MCF 10A (cell line): ENCODE measurements around the gene USP47. TPM values are rescaled to one million over a fixed set of nuclear protein-coding genes. Genes with fewer than 3 reads are reported as not detected.
A peak's percentile ranks its signal among the peaks of the same experiment; 100 is the strongest.

Experiments
- BruUV-seq: library from RNA; stranded (reverse); fragments of 400-500 nt; replicated peaks from 2 replicates; lab custom pipeline; 2021; lab: Mats Ljungman, UMichigan
- CTCF ChIA-PET: fragments of 300-600 bp; sonication (Branson Sonifier 250); formaldehyde crosslinking; extraction: SDS; loops from one replicate; lab custom pipeline; 2021; ENCODE audit warnings: antibody characterized with exemption, inconsistent platforms; lab: Yijun Ruan, JAX
- POLR2A ChIA-PET: fragments of 300-600, 350-650 bp; sonication (Branson Sonifier 250); formaldehyde crosslinking; extraction: SDS; loops from one replicate; lab custom pipeline; 2020; ENCODE audit warnings: antibody characterized with exemption, inconsistent platforms; lab: Yijun Ruan, JAX
- DNase-seq: peaks from one replicate; pipeline ENCODE4 v3.0.0-alpha.2; 2018; ENCODE audit not compliant: unreplicated experiment
- H3K27ac Mint-ChIP-seq: one replicate; pipeline ENCODE4 v1.8.0; 2022; ENCODE audit warnings: mild to moderate bottlenecking, low read depth, mixed read lengths; ENCODE audit not compliant: unreplicated experiment
- H3K27me3 Mint-ChIP-seq: one replicate; pipeline ENCODE4 v1.8.0; 2022; ENCODE audit warnings: mixed read lengths; ENCODE audit not compliant: insufficient read depth, unreplicated experiment
- H3K36me3 Mint-ChIP-seq: one replicate; pipeline ENCODE4 v1.8.0; 2022; ENCODE audit warnings: mild to moderate bottlenecking, moderate library complexity, mixed read lengths; ENCODE audit not compliant: insufficient read depth, unreplicated experiment
- H3K4me1 Mint-ChIP-seq: one replicate; pipeline ENCODE4 v1.8.0; 2022; ENCODE audit warnings: mixed read lengths; ENCODE audit not compliant: insufficient read depth, unreplicated experiment
- H3K4me3 Mint-ChIP-seq: one replicate; pipeline ENCODE4 v1.8.0; 2022; ENCODE audit warnings: mild to moderate bottlenecking, moderate library complexity, mixed read lengths; ENCODE audit not compliant: unreplicated experiment
- H3K9me3 Mint-ChIP-seq: one replicate; pipeline ENCODE4 v1.8.0; 2022; ENCODE audit warnings: mixed read lengths; ENCODE audit not compliant: unreplicated experiment
- intact Hi-C: fragments of 100-400 bp; cut with micrococcal nuclease; formaldehyde crosslinking; loops from 2 replicates; pipeline ENCODE4 v1.14.1; 2022
- total RNA-seq: library from RNA; stranded (reverse); gene quantifications from 2 replicates; pipeline ENCODE4 v1.2.3, GENCODE V29; 2022
- TF ChIP-seq, protein P1 (sequence below): fragments of 200-600 bp; IDR thresholded peaks from one replicate; pipeline ENCODE4 v1.8.0; 2022; ENCODE audit warnings: antibody characterized with exemption, mild to moderate bottlenecking; ENCODE audit not compliant: unreplicated experiment

USP47 gene
- total RNA-seq, 1 experiment from 2014 or later: 41.6 TPM

DNA sequence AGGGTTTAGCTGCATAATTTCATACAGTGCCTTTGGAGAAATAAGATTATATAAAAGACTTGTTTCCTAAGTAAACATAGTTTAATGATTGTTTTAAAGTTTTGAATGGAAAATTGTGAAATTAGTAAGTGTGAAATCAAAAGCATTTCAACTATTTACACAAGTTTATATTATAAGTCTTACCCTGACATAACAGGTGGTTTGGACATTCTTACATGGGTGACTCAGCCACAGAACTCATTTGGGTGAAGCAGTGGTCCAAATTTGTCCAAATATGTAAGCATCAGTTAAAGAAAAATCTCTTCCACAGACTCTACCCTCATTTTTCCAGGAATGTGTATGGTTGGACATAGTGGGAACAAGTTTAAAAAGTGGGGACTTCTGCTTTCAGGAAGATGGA, 68.0 kb downstream of the USP47 start:
- intact Hi-C loops: no loop called here
- ChIA-PET POLR2A (interaction anchor here (1.1 kb wide), 1 partner anchor 33 kb away, joined by 4 read pairs; no protein-coding TSS in a partner anchor), CTCF (no interaction called here)
- H3K36me3 Mint-ChIP-seq: peaks cover 44% of the 10 kb centered on the region
- no peak overlapping the region for H3K4me3 Mint-ChIP-seq
- TF ChIP-seq, protein P1, sequence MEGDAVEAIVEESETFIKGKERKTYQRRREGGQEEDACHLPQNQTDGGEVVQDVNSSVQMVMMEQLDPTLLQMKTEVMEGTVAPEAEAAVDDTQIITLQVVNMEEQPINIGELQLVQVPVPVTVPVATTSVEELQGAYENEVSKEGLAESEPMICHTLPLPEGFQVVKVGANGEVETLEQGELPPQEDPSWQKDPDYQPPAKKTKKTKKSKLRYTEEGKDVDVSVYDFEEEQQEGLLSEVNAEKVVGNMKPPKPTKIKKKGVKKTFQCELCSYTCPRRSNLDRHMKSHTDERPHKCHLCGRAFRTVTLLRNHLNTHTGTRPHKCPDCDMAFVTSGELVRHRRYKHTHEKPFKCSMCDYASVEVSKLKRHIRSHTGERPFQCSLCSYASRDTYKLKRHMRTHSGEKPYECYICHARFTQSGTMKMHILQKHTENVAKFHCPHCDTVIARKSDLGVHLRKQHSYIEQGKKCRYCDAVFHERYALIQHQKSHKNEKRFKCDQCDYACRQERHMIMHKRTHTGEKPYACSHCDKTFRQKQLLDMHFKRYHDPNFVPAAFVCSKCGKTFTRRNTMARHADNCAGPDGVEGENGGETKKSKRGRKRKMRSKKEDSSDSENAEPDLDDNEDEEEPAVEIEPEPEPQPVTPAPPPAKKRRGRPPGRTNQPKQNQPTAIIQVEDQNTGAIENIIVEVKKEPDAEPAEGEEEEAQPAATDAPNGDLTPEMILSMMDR: no peak
- H3K27ac Mint-ChIP-seq: no peak overlapping the region
- peaks cover 4% of the 10 kb centered on the region for H3K4me1 Mint-ChIP-seq
- H3K9me3 Mint-ChIP-seq: no peaks in the 10 kb centered on the region
- no TSS peak for BruUV-seq
- no peaks in the 10 kb centered on the region for H3K27me3 Mint-ChIP-seq
- DNase-seq: peak; percentile 3

DNA sequence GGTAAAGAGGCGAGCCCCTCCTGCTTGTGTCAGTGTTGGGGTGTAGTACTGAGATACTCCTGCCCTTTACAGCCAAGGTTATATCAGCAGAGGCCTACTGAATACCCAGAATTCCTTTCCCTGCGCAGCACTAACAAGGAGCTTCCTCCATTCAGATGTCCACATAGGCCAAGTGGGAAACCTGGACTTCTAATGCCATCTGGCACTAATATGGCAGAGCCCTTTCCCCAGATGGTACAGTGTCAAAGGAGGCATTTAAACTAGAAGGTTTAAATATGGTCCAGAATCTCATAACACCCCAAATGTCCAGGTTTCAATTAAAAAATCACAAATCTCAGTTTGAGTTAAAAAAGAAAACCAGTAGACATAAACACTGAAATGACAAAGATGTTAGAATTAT, 68.8 kb downstream of the USP47 start:
- ChIA-PET CTCF (interaction anchor here (0.6 kb wide), 1 partner anchor 10 kb away, joined by 4 read pairs; no protein-coding TSS in a partner anchor), POLR2A (interaction anchor here (0.6 kb wide), 1 partner anchor 20 kb away, joined by 3 read pairs; no protein-coding TSS in a partner anchor)
- Mint-ChIP-seq H3K27me3 (no peaks in the 10 kb centered on the region), H3K4me3 (no peak overlapping the region), H3K36me3 (peaks cover 42% of the 10 kb centered on the region), H3K9me3 (no peaks in the 10 kb centered on the region), H3K27ac (no peak overlapping the region), H3K4me1 (peaks cover 9% of the 10 kb centered on the region)
- no TSS peak for BruUV-seq
- DNase-seq: no peak
- TF ChIP-seq, protein P1: no peak
- intact Hi-C loops: no loop called here

DNA sequence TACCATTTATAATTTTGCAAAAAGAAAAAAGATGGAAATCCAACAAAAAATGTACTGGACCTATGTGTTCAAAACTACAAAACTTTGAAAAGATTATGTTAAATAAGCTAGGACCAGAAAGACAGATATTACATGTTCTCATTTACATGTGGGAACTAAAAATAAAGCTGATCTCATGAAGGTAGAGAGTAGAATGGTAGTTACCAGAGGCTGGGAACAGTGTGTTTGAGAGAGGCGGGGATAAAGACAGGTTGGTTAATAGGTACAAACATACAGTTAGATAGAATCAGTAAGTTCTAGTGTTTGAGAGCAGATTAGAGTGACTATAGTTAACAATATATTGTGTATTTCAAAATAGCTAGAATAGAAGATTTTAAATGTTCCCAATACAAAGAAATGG, 71.6 kb downstream of the USP47 start:
- no peaks in the 10 kb centered on the region for H3K27me3 Mint-ChIP-seq
- H3K27ac Mint-ChIP-seq: no peak overlapping the region
- BruUV-seq: no TSS peak
- no peak for DNase-seq
- ChIA-PET CTCF (interaction anchor here (0.7 to 0.9 kb wide), 3 partner anchors 26 to 324 kb away, joined by 3 to 4 read pairs (median 3); no protein-coding TSS in a partner anchor), POLR2A (interaction anchor here (0.6 kb wide), 1 partner anchor 11 kb away, joined by 4 read pairs; no protein-coding TSS in a partner anchor)
- H3K36me3 Mint-ChIP-seq: peaks cover 37% of the 10 kb centered on the region
- TF ChIP-seq, protein P1: no peak
- H3K4me1 Mint-ChIP-seq: peaks cover 23% of the 10 kb centered on the region
- intact Hi-C loops: no loop called here
- no peaks in the 10 kb centered on the region for H3K9me3 Mint-ChIP-seq
- no peak overlapping the region for H3K4me3 Mint-ChIP-seq

DNA sequence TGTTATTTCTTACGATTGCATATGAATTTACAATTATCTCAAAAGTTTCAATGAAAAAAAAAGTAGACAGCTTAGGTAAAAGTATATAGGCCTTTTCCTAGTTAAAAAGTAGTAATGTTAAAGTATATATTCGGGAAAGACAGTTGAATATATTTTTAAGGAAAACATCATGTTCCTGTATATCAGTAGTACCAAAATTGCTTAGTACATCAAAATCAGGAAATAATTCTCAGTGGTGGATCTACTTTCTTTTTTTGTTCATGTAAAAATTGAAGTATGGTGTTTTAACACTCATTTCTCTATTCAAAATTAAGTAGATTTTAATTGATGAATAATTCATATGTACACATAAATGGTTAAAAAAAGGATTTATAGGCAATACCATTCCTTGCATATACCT, 73.9 kb downstream of the USP47 start:
- H3K27me3 Mint-ChIP-seq: no peaks in the 10 kb centered on the region
- no peak overlapping the region for H3K4me3 Mint-ChIP-seq
- no peaks in the 10 kb centered on the region for H3K9me3 Mint-ChIP-seq
- BruUV-seq: no TSS peak
- no peak for DNase-seq
- intact Hi-C loops: loop anchor here (5.0 kb wide), 1 partner anchor 118 kb away; no protein-coding TSS in a partner anchor
- peaks cover 19% of the 10 kb centered on the region for H3K4me1 Mint-ChIP-seq
- H3K27ac Mint-ChIP-seq: no peak overlapping the region
- TF ChIP-seq, protein P1: no peak
- POLR2A ChIA-PET: interaction anchor here (0.6 kb wide), 1 partner anchor 52 kb away, joined by 3 read pairs; no protein-coding TSS in a partner anchor
- CTCF ChIA-PET: no interaction called here
- peaks cover 42% of the 10 kb centered on the region for H3K36me3 Mint-ChIP-seq
